HG02571 (cell line): ENCODE data around the gene EYS.

Source experiments
- ATAC-seq: cut with Tn5 transposase; IDR thresholded peaks from one replicate; pipeline ENCODE4 v1.9.1; 2021; ENCODE audit warnings: mild to moderate bottlenecking, moderate library complexity; ENCODE audit not compliant: unreplicated experiment

Gene EYS

DNA sequence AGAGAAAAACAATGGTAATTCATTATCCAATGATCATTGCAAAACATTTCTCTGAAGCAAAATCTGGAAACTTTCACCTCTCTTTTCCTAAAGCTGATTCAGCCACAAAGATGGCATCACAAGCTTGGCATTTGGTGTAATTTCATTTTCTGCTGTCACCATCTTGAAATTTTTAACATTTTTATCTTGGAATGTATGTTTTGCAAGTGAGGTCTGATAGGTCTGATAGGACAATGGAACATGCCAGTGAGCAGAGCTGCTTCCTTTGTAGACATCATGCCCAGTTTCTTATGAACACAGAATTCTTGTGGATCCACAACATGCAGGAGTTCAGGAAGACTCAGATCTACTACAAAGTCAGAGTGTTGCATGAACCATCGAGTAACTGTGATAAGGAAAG is 969.6 kb downstream of the EYS start:
- no peak for ATAC-seq

- no peak for ATAC-seq
Measured at GRCh38 chr6:64736421-64736950, 970.5 kb downstream of the EYS start.

DNA sequence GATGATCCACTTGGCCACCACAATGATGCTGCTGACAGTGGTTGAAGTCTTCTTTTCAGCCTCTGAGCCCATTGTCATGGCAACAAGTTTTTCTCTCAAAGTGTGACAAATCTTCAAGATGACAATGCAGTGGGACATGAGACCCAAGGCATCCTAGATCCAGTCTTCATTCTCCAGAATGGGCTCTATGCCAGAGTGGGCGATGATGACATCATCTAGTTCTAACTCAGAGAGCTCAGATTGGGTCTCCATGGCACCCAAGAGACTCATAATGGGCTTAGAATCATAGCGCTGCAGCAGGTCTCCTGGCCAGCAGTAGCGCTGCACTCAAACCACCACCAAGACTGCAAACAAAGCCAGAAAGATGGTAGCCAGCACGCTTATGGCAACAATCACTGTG is 973.6 kb downstream of the EYS start:
- no peak for ATAC-seq

- ATAC-seq: no peak
Measured at GRCh38 chr6:64732888-64733287, 974.1 kb downstream of the EYS start.

DNA sequence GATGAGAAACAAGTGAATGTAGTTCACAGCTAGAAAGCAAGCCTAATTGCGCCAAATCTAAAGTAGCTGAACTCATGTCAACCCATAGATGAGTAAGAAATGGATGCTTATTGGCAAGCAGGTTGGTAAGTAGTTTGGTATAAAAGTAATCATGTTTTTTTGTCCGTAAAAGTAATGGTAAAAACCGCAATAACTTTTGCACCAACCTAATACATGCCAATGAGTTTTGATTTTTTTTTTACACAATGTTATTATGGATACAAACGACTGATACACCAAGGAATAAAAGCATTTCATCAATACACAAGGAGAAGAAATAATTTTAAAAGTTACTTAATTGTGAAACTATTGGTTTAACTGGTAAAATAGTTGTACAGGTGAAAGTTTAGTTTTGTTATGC is 977.5 kb downstream of the EYS start:
- no peak for ATAC-seq

GRCh38 chr6:64727075-64727474 is 980.0 kb downstream of the EYS start:
- ATAC-seq: no peak

DNA sequence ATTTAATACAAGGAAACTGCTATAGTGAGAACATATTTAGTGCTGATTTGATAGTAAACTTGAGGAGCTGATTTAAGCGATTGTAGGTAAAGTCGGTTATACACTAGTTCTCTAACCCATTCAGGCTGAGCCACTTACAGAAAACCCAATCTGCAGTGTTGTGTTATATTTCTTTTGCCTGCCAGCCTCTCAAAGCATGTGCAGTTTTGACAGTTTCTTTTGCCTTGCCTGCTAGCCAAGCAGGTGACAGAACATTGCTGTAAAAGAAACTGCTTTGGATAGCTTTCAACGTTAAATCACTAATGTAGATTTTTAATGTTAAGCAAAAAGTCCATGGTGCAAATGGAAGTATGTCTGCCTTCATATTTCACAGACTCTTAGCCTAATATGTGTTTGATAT is 982.9 kb downstream of the EYS start:
- no peak for ATAC-seq

- no peak for ATAC-seq
Measured at GRCh38 chr6:64723327-64724058, 983.5 kb downstream of the EYS start.

DNA sequence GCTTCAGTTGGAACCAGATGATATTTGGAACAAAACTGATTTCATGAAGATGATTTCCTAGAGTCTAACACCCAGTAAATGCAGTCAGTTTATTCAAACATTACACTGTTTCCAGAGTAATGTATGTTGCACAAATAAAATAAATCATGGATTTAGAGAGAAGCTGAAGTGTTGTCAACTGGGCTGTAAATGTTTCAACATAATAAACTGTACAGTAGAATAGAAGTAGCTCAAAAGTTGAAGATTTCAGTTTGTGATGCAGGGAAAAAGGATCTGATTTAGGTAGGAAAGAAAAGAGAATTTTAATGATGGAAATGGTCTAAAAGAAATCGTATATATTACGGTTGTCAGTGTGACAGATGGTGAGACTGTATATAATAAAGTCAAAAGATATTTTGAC is 985.2 kb downstream of the EYS start:
- no peak for ATAC-seq

- ATAC-seq: no peak
Measured at GRCh38 chr6:64717281-64717680, 989.7 kb downstream of the EYS start.

GRCh38 chr6:64715624-64716023 is 991.4 kb downstream of the EYS start:
- no peak for ATAC-seq

DNA sequence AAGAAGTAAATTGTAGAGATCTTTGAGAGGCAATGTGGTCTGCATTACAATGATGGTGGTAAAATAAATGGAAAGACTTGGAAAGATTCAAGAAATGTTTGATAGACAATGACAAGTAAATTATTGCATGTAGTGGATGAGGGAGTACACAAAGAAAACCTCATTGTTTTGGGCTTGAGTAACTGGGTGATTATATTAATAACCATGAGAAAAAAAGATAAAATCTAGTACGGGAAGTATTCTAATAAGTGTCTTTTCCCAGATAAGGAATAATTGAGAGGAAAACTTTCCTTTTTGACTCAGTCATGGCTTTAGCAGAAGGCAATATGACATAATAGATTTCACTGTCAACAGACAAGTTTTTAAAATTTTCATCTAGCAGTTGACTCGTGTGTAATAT is 993.0 kb downstream of the EYS start:
- no peak for ATAC-seq

DNA sequence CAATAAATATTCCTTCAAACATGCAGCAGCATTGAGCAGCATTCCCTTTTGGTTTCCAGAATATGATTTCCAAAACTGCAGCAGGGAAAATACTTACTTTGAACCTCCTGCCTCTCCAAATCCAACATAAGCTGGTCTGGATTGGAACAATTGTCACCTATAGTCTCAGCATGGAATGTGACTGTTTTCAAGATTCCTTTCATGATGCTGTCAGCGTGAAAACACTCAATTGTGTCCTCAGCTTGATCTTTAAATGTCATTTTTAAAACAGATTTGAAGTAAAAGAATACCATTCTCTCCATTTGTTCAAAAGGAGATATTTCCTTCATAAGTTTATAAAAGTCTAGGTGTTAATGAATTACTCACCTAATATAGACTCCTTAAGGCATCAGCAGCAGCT is 993.9 kb downstream of the EYS start:
- ATAC-seq: no peak

- ATAC-seq: no peak
Measured at GRCh38 chr6:64712606-64713005, 994.4 kb downstream of the EYS start.

GRCh38 chr6:64703922-64704321 is 1003.1 kb downstream of the EYS start:
- no peak for ATAC-seq

GRCh38 chr6:64696053-64696452 is 1011.0 kb downstream of the EYS start:
- no peak for ATAC-seq

- ATAC-seq: no peak
Measured at GRCh38 chr6:64694356-64694755, 1012.7 kb downstream of the EYS start.

DNA sequence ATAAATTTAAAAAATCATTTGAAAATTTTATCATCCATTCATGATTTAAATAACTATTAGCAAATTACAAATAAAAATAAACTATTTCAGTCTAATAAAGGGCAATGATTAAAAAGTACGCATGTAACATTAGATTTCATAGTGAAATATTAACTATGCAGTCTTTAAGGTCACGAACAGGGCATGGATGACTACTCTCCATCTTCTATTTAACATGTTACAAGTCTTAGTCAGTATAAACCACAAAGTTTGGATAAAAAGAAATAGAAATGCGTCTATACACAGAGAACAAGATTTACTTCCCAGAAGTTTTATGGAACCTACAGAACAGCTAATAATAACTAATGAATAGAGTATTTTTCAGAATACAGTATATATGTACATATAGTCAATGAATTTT is 1016.0 kb downstream of the EYS start:
- no peak for ATAC-seq

DNA sequence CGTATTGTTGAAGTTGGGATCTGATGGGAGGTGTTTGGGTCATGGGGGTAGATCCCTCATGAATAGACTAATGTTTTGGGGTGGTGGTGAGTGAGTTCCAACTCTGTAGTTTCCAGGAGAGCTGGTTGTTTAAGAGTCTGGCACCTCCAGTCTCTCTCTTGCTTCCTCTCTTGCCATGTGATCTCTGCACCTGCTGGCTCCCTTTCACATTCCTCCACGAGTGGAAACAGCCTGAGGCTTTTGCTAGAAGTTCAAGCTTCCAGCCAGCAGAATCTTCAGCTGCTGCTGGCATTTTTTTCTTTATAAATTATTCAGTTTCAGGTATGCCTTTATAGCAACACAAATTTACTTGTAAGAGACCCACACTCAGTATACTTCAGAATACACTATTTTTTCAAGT is 1021.6 kb downstream of the EYS start:
- ATAC-seq: no peak

GRCh38 chr6:64683682-64684081 is 1023.3 kb downstream of the EYS start:
- ATAC-seq: no peak

GRCh38 chr6:64681416-64682160 is 1025.4 kb downstream of the EYS start:
- no peak for ATAC-seq

- ATAC-seq: no peak
Measured at GRCh38 chr6:64680446-64680845, 1026.6 kb downstream of the EYS start.
